Heart left ventricle (tissue), 16 donors: ENCODE results near the gene UBE2V1. TPM values are rescaled to one million over a fixed set of nuclear protein-coding genes. Genes with fewer than 3 reads are reported as not detected.

Experiments
- ATAC-seq, 4 donors: fragments of 200-7000 bp; cut with Tn5 transposase; one replicate each; pipeline ENCODE4 v1.9.1; 2020 to 2022; ENCODE audit warnings: moderate library complexity in 4 of 4, mild to moderate bottlenecking in 3 of 4, moderate number of reproducible peaks in 1 of 4
- DNase-seq, 5 donors: peaks; one replicate each; pipeline ENCODE4 v3.0.0-alpha.2; 2020
- H3K27ac ChIP-seq, 12 donors: fragments of 200-600 bp; sonication (generic) in 4 of 12; one replicate each; pipeline versions ENCODE4 v1.5.0 to v1.8.0; 2016 to 2022; ENCODE audit warnings: mild to moderate bottlenecking in 2 of 12
- H3K27me3 ChIP-seq, 9 donors: fragments of 200-600 bp; sonication (generic) in 2 of 9; one replicate each; pipeline versions ENCODE4 v1.5.1 to v1.8.0; 2016 to 2022; ENCODE audit warnings: mild to moderate bottlenecking in 3 of 9
- H3K36me3 ChIP-seq, 9 donors: fragments of 200-600 bp; sonication (generic) in 2 of 9; one replicate each; pipeline versions ENCODE4 v1.5.0 to v1.8.0; 2018 to 2022; ENCODE audit warnings: mild to moderate bottlenecking in 2 of 9
- H3K4me1 ChIP-seq, 12 donors: fragments of 200-600 bp; sonication (generic) in 4 of 12; one replicate each; pipeline versions ENCODE4 v1.5.0 to v1.8.0; 2016 to 2022; ENCODE audit warnings: mild to moderate bottlenecking in 3 of 12
- H3K4me3 ChIP-seq, 12 donors: fragments of 200-600 bp; sonication (generic) in 4 of 12; one replicate each; pipeline versions ENCODE4 v1.5.0 to v1.8.0; 2017 to 2022; ENCODE audit warnings: mild to moderate bottlenecking in 9 of 12, moderate library complexity in 4 of 12
- H3K9me3 ChIP-seq, 12 donors: fragments of 200-600 bp; sonication (generic) in 4 of 12; one replicate each; pipeline versions ENCODE4 v1.5.0 to v1.8.0; 2016 to 2022; ENCODE audit warnings: mild to moderate bottlenecking in 1 of 12
- CTCF ChIP-seq, 12 donors: fragments of 200-600 bp; sonication (generic) in 4 of 12; IDR thresholded peaks; one replicate each; pipeline versions ENCODE4 v1.5.0 to v1.8.0; 2018 to 2022; ENCODE audit warnings: antibody characterized with exemption in 12 of 12, mild to moderate bottlenecking in 5 of 12
- POLR2A ChIP-seq, 2 donors: fragments of 450-650 bp; IDR thresholded peaks; one replicate each; pipeline ENCODE4 v1.6.1; 2017; ENCODE audit warnings: antibody characterized with exemption in 2 of 2, mild to moderate bottlenecking in 2 of 2, moderate library complexity in 2 of 2
- WGBS, 4 donors: extraction: QIAGEN DNeasy Blood & Tissue Kit in 2 of 4; methylation state at CpG; one replicate each; pipeline versions ENCODE4 v1.1.5 to v1.1.7; 2013 to 2018; 5-methylcytosine and 5-hydroxymethylcytosine counted together
- intact Hi-C, 10 donors: fragments of 100-400 bp; cut with DNase I; formaldehyde crosslinking; loops; one replicate each; pipeline versions ENCODE4 v1.11.1 to v1.14.2; 2022
- polyA plus RNA-seq, 2 donors: library from polyadenylated mRNA; stranded (reverse); fragments of 200-250 nt; gene quantifications; one replicate each; pipeline ENCODE4 v1.2.3, GENCODE V29; 2013
- total RNA-seq, 9 donors: library from RNA; depleted of rRNA in 2 of 9; stranded (reverse); fragments of >200 nt in 2 of 9; fragmentation: NEBNext Ultra II Directional in 3 of 9; extraction: Animal tissue kit (Norgen Biotek cat#: 25700) in 3 of 9; gene quantifications; one replicate each; pipeline versions ENCODE4 v1.1.0 to v1.2.4, GENCODE V29; 2016 to 2023
- donor health status: ischemic (EF 13 %, LVEDD 7.1; RV severe dilation, severe dysfunction).
- donor health status: healthy with polysubstance abuse.
- donor health status: DM: no; HTN: yes; CAD: no.
- donor health status: DM: no; HTN: no; CAD: no.
- donor health status: ischemic (EF 25% LVEDD 6.9; RV normal size, moderate dysfunction).
- donor health status: ischemic (EF 25% LVEDD 5.7; RV mildly dilated, moderate dysfunction).
- donor health status: healthy.
- donor health status: DM: yes; HTN: yes; CAD: no.
- donor health status: ischemic (EF 35%, LVEDD 5.7; RV mildly dilated, moderate dysfunction).
- donor health status: nonischemic (EF 11% LVEDD 7.7; RV severe dilation, severe dysfunction).
- donor health status: DM: yes; HTN: yes; CAD: no.
- donor health status: PGD.
- donor health status: ischemic (EF 29% LVEDD 5.4; RV normal size, mild dysfunction).
- donor health status: nonischemic (EF 23%, LVEDD 6.1; RV moderate dilation, normal function).

UBE2V1 gene
- total and polyA plus RNA-seq, 11 donors, result 54.2 to 105 (median 78.5) TPM

GRCh38 chr20:50118203-50118602 lies 5.3 kb upstream of the UBE2V1 start:
- intact Hi-C loops, result loop anchor here in 2 of 10 donors (5.0 to 10.0 kb wide), 3 partner anchors 34 to 357 kb away; partner anchors contain the start of gene PEDS1 (in 1 of the 2)
- peaks cover 0 to 5% (median 0%) of the 10 kb centered on the region in 9 donors for H3K36me3 ChIP-seq
- H3K27me3 ChIP-seq, result no peaks in the 10 kb centered on the region
- 79 to 86% (median 83%) methylated on average over 2 of the region's 2 CpGs for WGBS, 4 donors
- H3K4me3 ChIP-seq, result no peak overlapping the region
- no peak overlapping the region for H3K27ac ChIP-seq
- no peak for ATAC-seq
- peaks cover 4 to 38% (median 23%) of the 10 kb centered on the region in 12 donors for H3K4me1 ChIP-seq
- DNase-seq, result no peak
- no peaks in the 10 kb centered on the region for H3K9me3 ChIP-seq
- TF ChIP-seq CTCF (IDR thresholded peaks at IDR 0.05) (no peak), POLR2A (IDR thresholded peaks at IDR 0.05) (no peak)

- no peaks in the 10 kb centered on the region for H3K27me3 ChIP-seq
- DNase-seq (no peak), ATAC-seq (no peak)
- H3K4me1 ChIP-seq, result peaks cover 8 to 49% (median 31%) of the 10 kb centered on the region in 12 donors
- WGBS, 4 donors, result 90 to 93% (median 91%) methylated on average over 19 of the region's 19 CpGs
- intact Hi-C loops, result loop anchor here in 2 of 10 donors (5.0 to 10.0 kb wide), 3 partner anchors 36 to 358 kb away; partner anchors contain the start of gene PEDS1 (in 1 of the 2)
- no peaks in the 10 kb centered on the region for H3K36me3 ChIP-seq
- no peak for TF ChIP-seq POLR2A (IDR thresholded peaks at IDR 0.05)
- no peak for TF ChIP-seq CTCF (IDR thresholded peaks at IDR 0.05)
- no peaks in the 10 kb centered on the region for H3K9me3 ChIP-seq
- peak overlapping the region in 11 of 12 donors; percentile 39 to 67 (median 57) for H3K4me3 ChIP-seq
- peak overlapping the region; percentile 18 to 86 (median 78) for H3K27ac ChIP-seq
Measured at GRCh38 chr20:50116368-50116999, 3.5 kb upstream of the UBE2V1 start.

GRCh38 chr20:50115591-50116367 lies 2.8 kb upstream of the UBE2V1 start:
- Histone ChIP-seq H3K4me1 (peaks cover 11 to 50% (median 34%) of the 10 kb centered on the region in 12 donors), H3K27me3 (no peaks in the 10 kb centered on the region)

More at GRCh38 chr20:50115591-50116367, 2.8 kb upstream of the UBE2V1 start:
- DNase-seq, result peak; percentile 97 to 99 (median 98)
- ATAC-seq, result peak; percentile 87 to 94 (median 89)
- H3K9me3 ChIP-seq, result no peaks in the 10 kb centered on the region
- intact Hi-C loops, result loop anchor here in 2 of 10 donors (5.0 to 10.0 kb wide), 3 partner anchors 37 to 359 kb away; partner anchors contain the start of gene PEDS1 (in 1 of the 2)
- H3K36me3 ChIP-seq, result peaks cover 0 to 3% (median 0%) of the 10 kb centered on the region in 9 donors
- peak overlapping the region; percentile 18 to 86 (median 78) for H3K27ac ChIP-seq
- TF ChIP-seq POLR2A (IDR thresholded peaks at IDR 0.05), result peak in 1 of 2 donors; percentile 61
- no peak for TF ChIP-seq CTCF (IDR thresholded peaks at IDR 0.05)
- 0 to 1% (median 0%) methylated on average over 24 of the region's 24 CpGs for WGBS, 4 donors
- peak overlapping the region; percentile 30 to 67 (median 56) for H3K4me3 ChIP-seq
